Mesothelial cell of epicardium (in vitro differentiated cells): ENCODE measurements around the gene PSMG1. TPM values are rescaled to one million over a fixed set of nuclear protein-coding genes. Genes with fewer than 3 reads are reported as not detected.

Experiments
- DNase-seq, 2 experiments: peaks; one replicate each; pipeline ENCODE4 v3.0.0; 2021; ENCODE audit warnings: low spot score in 2 of 2; ENCODE audit not compliant: unreplicated experiment in 2 of 2
- H3K27ac Mint-ChIP-seq: 2 replicates; pipeline ENCODE4 v1.8.0; 2021; ENCODE audit warnings: mixed read lengths
- H3K27me3 Mint-ChIP-seq: 2 replicates; pipeline ENCODE4 v1.8.0; 2021; ENCODE audit warnings: low read depth, mixed read lengths
- H3K36me3 Mint-ChIP-seq: 2 replicates; pipeline ENCODE4 v1.8.0; 2021; ENCODE audit warnings: mixed read lengths
- H3K4me1 Mint-ChIP-seq: 2 replicates; pipeline ENCODE4 v1.8.0; 2021; ENCODE audit warnings: mixed read lengths
- H3K4me3 Mint-ChIP-seq: 2 replicates; pipeline ENCODE4 v1.8.0; 2021; ENCODE audit warnings: mild to moderate bottlenecking, moderate library complexity, mixed read lengths
- H3K9me3 Mint-ChIP-seq: 2 replicates; pipeline ENCODE4 v1.8.0; 2021; ENCODE audit warnings: mixed read lengths
- CTCF ChIP-seq: fragments of 200-600 bp; sonication (generic); IDR thresholded peaks from one replicate; pipeline ENCODE4 v1.5.0; 2021; ENCODE audit warnings: antibody characterized with exemption; ENCODE audit not compliant: unreplicated experiment
- total RNA-seq: library from RNA; stranded (reverse); gene quantifications from 3 replicates; pipeline ENCODE4 v1.2.1, GENCODE V29; 2021

The PSMG1 gene
- total RNA-seq, 1 donor from 2014 or later, result 34.5 TPM

- TF ChIP-seq CTCF, result no peak
- Mint-ChIP-seq H3K4me1 (no peaks in the 10 kb centered on the region), H3K27me3 (no peaks in the 10 kb centered on the region), H3K4me3 (no peak overlapping the region), H3K36me3 (peaks cover 37% of the 10 kb centered on the region), H3K9me3 (no peaks in the 10 kb centered on the region), H3K27ac (no peak overlapping the region)
- DNase-seq, result no peak
Observed at GRCh38 chr21:39220150-39220549, 36.9 kb upstream of the PSMG1 start.

- peaks cover 31% of the 10 kb centered on the region for H3K36me3 Mint-ChIP-seq
- H3K27me3 Mint-ChIP-seq, result no peaks in the 10 kb centered on the region
- no peak for DNase-seq
- no peaks in the 10 kb centered on the region for H3K4me1 Mint-ChIP-seq
- no peaks in the 10 kb centered on the region for H3K9me3 Mint-ChIP-seq
- H3K4me3 Mint-ChIP-seq, result no peak overlapping the region
- no peak for TF ChIP-seq CTCF
- no peak overlapping the region for H3K27ac Mint-ChIP-seq
Observed at GRCh38 chr21:39218082-39218409, 34.8 kb upstream of the PSMG1 start.

GRCh38 chr21:39217356-39218081, 34.3 kb upstream of the PSMG1 start:
- H3K36me3 Mint-ChIP-seq, result peaks cover 27% of the 10 kb centered on the region
- no peak for TF ChIP-seq CTCF
- H3K4me1 Mint-ChIP-seq, result no peaks in the 10 kb centered on the region
- H3K4me3 Mint-ChIP-seq, result no peak overlapping the region
- DNase-seq, result no peak
- H3K27ac Mint-ChIP-seq, result no peak overlapping the region
- no peaks in the 10 kb centered on the region for H3K9me3 Mint-ChIP-seq
- H3K27me3 Mint-ChIP-seq, result no peaks in the 10 kb centered on the region

- Mint-ChIP-seq H3K9me3 (no peaks in the 10 kb centered on the region), H3K27me3 (no peaks in the 10 kb centered on the region), H3K36me3 (peaks cover 28% of the 10 kb centered on the region), H3K4me1 (no peaks in the 10 kb centered on the region), H3K27ac (no peak overlapping the region), H3K4me3 (no peak overlapping the region)
- TF ChIP-seq CTCF, result no peak
- no peak for DNase-seq
Observed at GRCh38 chr21:39216290-39216689, 33.0 kb upstream of the PSMG1 start.

GRCh38 chr21:39215078-39215477, 31.8 kb upstream of the PSMG1 start:
- no peak for TF ChIP-seq CTCF
- H3K9me3 Mint-ChIP-seq, result no peaks in the 10 kb centered on the region
- H3K4me3 Mint-ChIP-seq, result no peak overlapping the region
- DNase-seq, result no peak
- H3K27me3 Mint-ChIP-seq, result no peaks in the 10 kb centered on the region
- H3K36me3 Mint-ChIP-seq, result peaks cover 35% of the 10 kb centered on the region
- no peaks in the 10 kb centered on the region for H3K4me1 Mint-ChIP-seq
- H3K27ac Mint-ChIP-seq, result no peak overlapping the region

GRCh38 chr21:39209334-39209688, 26.1 kb upstream of the PSMG1 start:
- Mint-ChIP-seq H3K4me3 (no peak overlapping the region), H3K4me1 (peaks cover 20% of the 10 kb centered on the region), H3K36me3 (peaks cover 40% of the 10 kb centered on the region), H3K9me3 (no peaks in the 10 kb centered on the region), H3K27ac (peak overlapping the region; percentile 83), H3K27me3 (no peaks in the 10 kb centered on the region)
- no peak for DNase-seq
- TF ChIP-seq CTCF, result no peak
